Measurements from ENCODE around the gene EXOSC9. TPM values are rescaled to one million over a fixed set of nuclear protein-coding genes. Genes with fewer than 3 reads are reported as not detected.

EXOSC9 gene
- total and polyA plus RNA-seq, 2 of the 8 experiments (the other 6 are each of a cell fraction or from before 2014, with no cell fraction given), result 33.2 to 54.9 TPM

DNA sequence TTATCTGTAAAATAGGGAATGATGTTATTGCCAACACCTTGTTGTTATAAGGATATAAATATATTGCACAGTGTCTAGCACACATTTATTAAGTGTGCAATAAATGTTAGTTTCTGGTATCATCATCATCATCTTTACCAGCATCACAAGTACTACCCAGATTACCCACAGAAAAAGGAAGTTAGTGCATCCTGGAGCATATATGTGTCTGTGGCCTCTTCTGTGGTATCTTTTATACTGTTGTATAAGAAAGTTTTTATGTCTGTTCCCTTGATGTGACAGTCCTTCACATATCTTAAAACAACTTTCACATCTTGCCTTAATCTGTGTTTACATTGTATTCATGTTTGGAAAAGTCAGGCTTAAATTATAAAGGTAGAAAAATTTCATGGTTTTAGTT, 10.0 kb downstream of the EXOSC9 start (continued):
- TF ChIP-seq JUND (IDR thresholded peaks at IDR 0.05; ENCODE audit: low read length) (no peak), FOSL1 (IDR thresholded peaks at IDR 0.05; ENCODE audit: insufficient read depth, low read depth, low read length) (no peak)

Measured in H1 (cell line).